GM23338 (cell line): Measurements from ENCODE around the gene ADRA2A. TPM values are rescaled to one million over a fixed set of nuclear protein-coding genes. Genes with fewer than 3 reads are reported as not detected.

Source experiments
- ATAC-seq: fragments of 200-7000 bp; cut with Tn5 transposase; 3 replicates; pipeline ENCODE4 v1.9.1; 2020
- DNase-seq: peaks from one replicate; pipeline ENCODE4 v3.0.0-alpha.2; 2015; ENCODE audit warnings: low spot score
- H2AFZ ChIP-seq: fragments of 200-600 bp; sonication (generic); 2 replicates; pipeline ENCODE4 v1.8.0; 2016; ENCODE audit warnings: antibody characterized with exemption, mild to moderate bottlenecking, moderate library complexity
- H3F3A ChIP-seq: fragments of 200-600 bp; sonication (generic); replicated peaks from 2 replicates; pipeline ENCODE4 v1.8.0; 2017; ENCODE audit warnings: antibody characterized with exemption, mixed run types, low read depth
- H3K27ac ChIP-seq: fragments of 200-600 bp; sonication (generic); 2 replicates; pipeline ENCODE4 v1.6.1; 2016; ENCODE audit warnings: low read depth
- H3K27me3 ChIP-seq: fragments of 200-600 bp; sonication (generic); 2 replicates; pipeline ENCODE4 v1.8.0; 2016; ENCODE audit warnings: mild to moderate bottlenecking, mixed run types, moderate library complexity; ENCODE audit not compliant: insufficient read depth
- H3K36me3 ChIP-seq: fragments of 200-600 bp; sonication (generic); 2 replicates; pipeline ENCODE4 v1.8.0; 2016; ENCODE audit warnings: mild to moderate bottlenecking; ENCODE audit not compliant: insufficient read depth
- H3K4me1 ChIP-seq: fragments of 200-600 bp; sonication (generic); 2 replicates; pipeline ENCODE4 v1.8.0; 2016; ENCODE audit warnings: mild to moderate bottlenecking, moderate library complexity; ENCODE audit not compliant: insufficient read depth
- H3K4me2 ChIP-seq: fragments of 200-600 bp; sonication (generic); 2 replicates; pipeline ENCODE4 v1.7.1; 2017; ENCODE audit warnings: mixed run types
- H3K4me3 ChIP-seq: fragments of 200-600 bp; sonication (generic); 2 replicates; pipeline ENCODE4 v1.6.1; 2016; ENCODE audit warnings: mixed run types
- H3K79me2 ChIP-seq: fragments of 200-600 bp; sonication (generic); replicated peaks from 2 replicates; pipeline ENCODE4 v1.8.0; 2017; ENCODE audit warnings: mild to moderate bottlenecking; ENCODE audit not compliant: insufficient read depth
- H3K9me2 ChIP-seq: fragments of 200-600 bp; sonication (generic); 2 replicates; pipeline ENCODE4 v1.8.0; 2017; ENCODE audit not compliant: insufficient read depth
- H4K20me1 ChIP-seq: fragments of 200-600 bp; sonication (generic); replicated peaks from 2 replicates; pipeline ENCODE4 v1.8.0; 2017; ENCODE audit warnings: mild to moderate bottlenecking; ENCODE audit not compliant: insufficient read depth
- H3K27ac Mint-ChIP-seq: 2 replicates; pipeline ENCODE4 v1.8.0; 2020; ENCODE audit warnings: inconsistent platforms, mild to moderate bottlenecking, moderate library complexity, mixed read lengths
- H3K27me3 Mint-ChIP-seq: 3 replicates; pipeline ENCODE4 v1.8.0; 2022; ENCODE audit warnings: low read depth, mild to moderate bottlenecking, moderate library complexity, mixed read lengths, inconsistent platforms; ENCODE audit not compliant: insufficient read depth, poor library complexity
- H3K36me3 Mint-ChIP-seq: 3 replicates; pipeline ENCODE4 v1.8.0; 2021; ENCODE audit warnings: low read depth, mild to moderate bottlenecking, inconsistent platforms, moderate library complexity, mixed read lengths
- H3K4me1 Mint-ChIP-seq: 3 replicates; pipeline ENCODE4 v1.8.0; 2020; ENCODE audit warnings: mild to moderate bottlenecking, inconsistent platforms, mixed read lengths
- H3K4me3 Mint-ChIP-seq: 3 replicates; pipeline ENCODE4 v1.8.0; 2021; ENCODE audit warnings: moderate library complexity, mild to moderate bottlenecking, inconsistent platforms, mixed read lengths
- H3K9me3 Mint-ChIP-seq: 3 replicates; pipeline ENCODE4 v1.8.0; 2020; ENCODE audit warnings: moderate library complexity, mild to moderate bottlenecking, inconsistent platforms, mixed read lengths
- CREB1 ChIP-seq: fragments of 250-450 bp; sonication (Bioruptor Pico); IDR thresholded peaks from 2 replicates; pipeline ENCODE4 v1.5.0; 2020; ENCODE audit warnings: low read depth, mild to moderate bottlenecking, moderate library complexity
- ETS1 ChIP-seq: IDR thresholded peaks from 2 replicates; pipeline ENCODE4 v1.6.1; 2016; ENCODE audit warnings: antibody characterized with exemption
- EZH2 ChIP-seq: fragments of 200-600 bp; sonication (generic); IDR thresholded peaks from one replicate; pipeline ENCODE4 v1.8.0; 2017; ENCODE audit warnings: antibody characterized with exemption, mild to moderate bottlenecking, low read depth; ENCODE audit not compliant: unreplicated experiment
- EZH2phosphoT487 ChIP-seq: fragments of 200-600 bp; sonication (generic); IDR thresholded peaks from one replicate; pipeline ENCODE4 v1.8.1; 2018; ENCODE audit warnings: antibody characterized with exemption; ENCODE audit not compliant: unreplicated experiment
- JUNB ChIP-seq: IDR thresholded peaks from one replicate; pipeline ENCODE4 v1.6.1; 2016; ENCODE audit warnings: antibody characterized with exemption; ENCODE audit not compliant: unreplicated experiment
- NANOG ChIP-seq: IDR thresholded peaks from 2 replicates; pipeline ENCODE4 v1.6.1; 2016; ENCODE audit warnings: antibody characterized with exemption, borderline replicate concordance
- POLR2AphosphoS5 ChIP-seq: IDR thresholded peaks from 2 replicates; pipeline ENCODE4 v1.6.1; 2016; ENCODE audit warnings: antibody characterized with exemption, low read depth
- STAT1 ChIP-seq: IDR thresholded peaks from one replicate; pipeline ENCODE4 v1.6.1; 2016; ENCODE audit warnings: antibody characterized with exemption; ENCODE audit not compliant: unreplicated experiment
- ZNF114 ChIP-seq: fragments of 250-450 bp; sonication (Bioruptor Pico); IDR thresholded peaks from 2 replicates; pipeline ENCODE4 v1.5.0; 2020; ENCODE audit warnings: mild to moderate bottlenecking, moderate library complexity
- ZNF331 ChIP-seq: fragments of 250-450 bp; sonication (Bioruptor Pico); IDR thresholded peaks from 2 replicates; pipeline ENCODE4 v1.5.0; 2020; ENCODE audit warnings: low read depth, mild to moderate bottlenecking, moderate library complexity
- ZNF462 ChIP-seq: fragments of 250-450 bp; sonication (Bioruptor Pico); IDR thresholded peaks from 2 replicates; pipeline ENCODE4 v1.5.0; 2020; ENCODE audit warnings: mild to moderate bottlenecking, moderate library complexity
- polyA plus RNA-seq: library from polyadenylated mRNA; unstranded; fragments of >200 nt; fragmentation: Nextera tagmentation; extraction: Ambion mirVana; gene quantifications from 2 replicates; pipeline ENCODE4 v1.2.1, GENCODE V29; 2016
- total RNA-seq: library from RNA; depleted of rRNA; stranded (reverse); fragments of >200 nt; shearing (Covaris generic); gene quantifications from 2 replicates; pipeline ENCODE4 v1.2.3, GENCODE V29; 2014

The ADRA2A gene
- total and polyA plus RNA-seq, 2 experiments from 2014 or later = 0.60 to 2.5 TPM

- H3K4me1 ChIP-seq = no peaks in the 10 kb centered on the region
- H3K9me2 ChIP-seq = 0 out of 2 replicates have a peak, but pooled peaks cover 6% of the 10 kb centered on the region
- H3K4me3 Mint-ChIP-seq = no peak overlapping the region
- no peaks in the 10 kb centered on the region for H3K4me1 Mint-ChIP-seq
- H3F3A ChIP-seq = no peaks in the 10 kb centered on the region
- H3K27me3 ChIP-seq = no peaks in the 10 kb centered on the region
- H3K27ac Mint-ChIP-seq = no peak overlapping the region
- H4K20me1 ChIP-seq = no peaks in the 10 kb centered on the region
- peaks cover 3% of the 10 kb centered on the region for H3K27me3 Mint-ChIP-seq
- no peak overlapping the region for H3K27ac ChIP-seq
- H3K4me3 ChIP-seq = no peak overlapping the region
- no peak overlapping the region for H2AFZ ChIP-seq
- ATAC-seq (no peak), DNase-seq (no peak)
- TF ChIP-seq ZNF114 (CRISPR knock-in tag) (no peak), EZH2phosphoT487 (no peak), CREB1 (CRISPR knock-in tag) (no peak), JUNB (no peak), ZNF331 (CRISPR knock-in tag) (no peak), ETS1 (no peak), EZH2 (no peak), STAT1 (no peak), ZNF462 (CRISPR knock-in tag) (no peak), NANOG (no peak), POLR2AphosphoS5 (no peak)
- no peaks in the 10 kb centered on the region for H3K79me2 ChIP-seq
- H3K36me3 ChIP-seq = no peaks in the 10 kb centered on the region
- no peak overlapping the region for H3K4me2 ChIP-seq
- no peaks in the 10 kb centered on the region for H3K36me3 Mint-ChIP-seq
- H3K9me3 Mint-ChIP-seq = no peaks in the 10 kb centered on the region; the same call in 2 of the 3 replicates
Measured at GRCh38 chr10:111113961-111114757, 37.3 kb downstream of the ADRA2A start.
